Aorta (tissue), 5 donors: ENCODE data around the gene ULBP1. TPM values are rescaled to one million over a fixed set of nuclear protein-coding genes. Genes with fewer than 3 reads are reported as not detected.
"Not testable (repeated sequence)": the region's sequence is repeated elsewhere in the genome, so short reads cannot be mapped to it uniquely, and the experiment has no call there.

Experiments
- ATAC-seq: fragments of 200-7000 bp; cut with Tn5 transposase; one replicate; pipeline ENCODE4 v1.9.1; 2022; ENCODE audit warnings: moderate library complexity; ENCODE audit not compliant: low FRiP score
- DNase-seq, 2 donors: peaks; one replicate each; pipeline ENCODE4 v3.0.0-alpha.2; 2020
- H3K27ac ChIP-seq, 2 donors: one replicate each; pipeline ENCODE4 v1.5.1; 2013; ENCODE audit warnings: low read length in 2 of 2, mild to moderate bottlenecking in 2 of 2, moderate library complexity in 2 of 2, control low read depth in 1 of 2, inconsistent platforms in 1 of 2, low read depth in 1 of 2
- H3K27me3 ChIP-seq, 2 donors: one replicate each; pipeline ENCODE4 v1.6.1; 2013; ENCODE audit warnings: control low read depth in 1 of 2, low read length in 1 of 2, mild to moderate bottlenecking in 1 of 2, moderate library complexity in 1 of 2; ENCODE audit not compliant: insufficient read depth in 2 of 2, control insufficient read depth in 1 of 2
- H3K36me3 ChIP-seq, 2 donors: one replicate each; pipeline ENCODE4 v1.6.1; 2013; ENCODE audit warnings: control low read depth in 1 of 2, low read length in 1 of 2, mild to moderate bottlenecking in 1 of 2; ENCODE audit not compliant: insufficient read depth in 2 of 2, control insufficient read depth in 1 of 2
- H3K4me1 ChIP-seq, 2 donors: one replicate each; pipeline ENCODE4 v1.6.1; 2013; ENCODE audit warnings: low read length in 2 of 2, control low read depth in 1 of 2, mild to moderate bottlenecking in 1 of 2, moderate library complexity in 1 of 2; ENCODE audit not compliant: insufficient read depth in 2 of 2, control insufficient read depth in 1 of 2
- H3K4me3 ChIP-seq, 2 donors: one replicate each; pipeline ENCODE4 v1.5.1; 2013; ENCODE audit warnings: low read length in 2 of 2, control low read depth in 1 of 2, mild to moderate bottlenecking in 1 of 2
- H3K9me3 ChIP-seq: one replicate; pipeline ENCODE4 v1.6.1; 2013; ENCODE audit warnings: mild to moderate bottlenecking, low read length; ENCODE audit not compliant: control insufficient read depth
- WGBS, 2 donors: extraction: QIAGEN DNeasy Blood & Tissue Kit; methylation state at CpG; one replicate each; pipeline ENCODE4 v1.1.7; 2013; 5-methylcytosine and 5-hydroxymethylcytosine counted together
- intact Hi-C, 2 donors: fragments of 100-400 bp; cut with DNase I; formaldehyde crosslinking; loops; one replicate each; pipeline versions ENCODE4 v1.14.2 to v1.15.0; 2022
- polyA plus RNA-seq, 2 donors: library from polyadenylated mRNA; stranded (reverse); fragments of 200-250 nt; gene quantifications; one replicate each; pipeline ENCODE4 v1.2.3, GENCODE V29; 2013
- total RNA-seq, 2 donors: library from RNA; stranded (reverse); fragmentation: NEBNext Ultra II Directional; extraction: Animal tissue kit (Norgen Biotek cat#: 25700); gene quantifications; one replicate each; pipeline ENCODE4 v1.2.1, GENCODE V29; 2021
- donor health status: healthy with polysubstance abuse.
- donor health status: Bipolar disorder and iron deficiency.
- donor health status: DM: no; HTN: no; CAD: no.
- donor health status: DM: no; HTN: no; CAD: no.
- donor health status: DM: yes; HTN: yes; CAD: no.

The ULBP1 gene
- total and polyA plus RNA-seq, 4 donors: 0.13 to 0.38 TPM; not detected in 2

- ATAC-seq (no peak), DNase-seq (no peak)
- Histone ChIP-seq H3K27ac (no peak overlapping the region), H3K4me3 (no peak overlapping the region), H3K9me3 (peaks cover 2% of the 10 kb centered on the region), H3K4me1 (no peaks in the 10 kb centered on the region), H3K27me3 (peaks cover 0 to 2% of the 10 kb centered on the region in 2 donors), H3K36me3 (no peaks in the 10 kb centered on the region)
- 91 to 93% methylated on average over 7 of the region's 7 CpGs for WGBS, 2 donors
- intact Hi-C loops: no loop called here
Observed at GRCh38 chr6:149995971-149996370, 32.2 kb downstream of the ULBP1 start.

GRCh38 chr6:149999636-150000035 lies 35.9 kb downstream of the ULBP1 start:
- DNase-seq (no peak), ATAC-seq (no peak)
- 90 to 92% methylated on average over 2 of the region's 2 CpGs for whole genome bisulfite sequencing, 2 donors
- H3K36me3 ChIP-seq: no peaks in the 10 kb centered on the region
- H3K27me3 ChIP-seq: peaks cover 0 to 2% of the 10 kb centered on the region in 2 donors
- peaks cover 3% of the 10 kb centered on the region for H3K9me3 ChIP-seq
- no peak overlapping the region for H3K4me3 ChIP-seq
- no peaks in the 10 kb centered on the region for H3K4me1 ChIP-seq
- H3K27ac ChIP-seq: no peak overlapping the region
- intact Hi-C loops: no loop called here

GRCh38 chr6:150001295-150002008 lies 37.7 kb downstream of the ULBP1 start:
- intact Hi-C loops: no loop called here
- peaks cover 3% of the 10 kb centered on the region for H3K9me3 ChIP-seq
- ATAC-seq (no peak), DNase-seq (no peak)
- no peak overlapping the region for H3K27ac ChIP-seq
- WGBS, 2 donors: 93 to 95% methylated on average over 3 of the region's 3 CpGs
- H3K36me3 ChIP-seq: no peaks in the 10 kb centered on the region
- H3K4me3 ChIP-seq: no peak overlapping the region
- peaks cover 0 to 2% of the 10 kb centered on the region in 2 donors for H3K27me3 ChIP-seq
- H3K4me1 ChIP-seq: no peaks in the 10 kb centered on the region

GRCh38 chr6:150002710-150003109 lies 39.0 kb downstream of the ULBP1 start:
- Histone ChIP-seq H3K36me3 (no peaks in the 10 kb centered on the region), H3K4me3 (no peak overlapping the region), H3K4me1 (no peaks in the 10 kb centered on the region), H3K27me3 (peaks cover 0 to 2% of the 10 kb centered on the region in 2 donors), H3K27ac (no peak overlapping the region), H3K9me3 (peaks cover 2% of the 10 kb centered on the region)
- ATAC-seq (no peak), DNase-seq (no peak)
- intact Hi-C loops: no loop called here
- WGBS, 2 donors: 97 to 98% methylated on average over 2 of the region's 2 CpGs

- H3K4me3 ChIP-seq, H3K27ac ChIP-seq, H3K4me1 ChIP-seq, intact Hi-C loops, ATAC-seq, H3K27me3 ChIP-seq, H3K9me3 ChIP-seq, DNase-seq, H3K36me3 ChIP-seq: not testable (repeated sequence)
- WGBS, 2 donors: 88 to 97% methylated on average over 3 of the region's 3 CpGs
Observed at GRCh38 chr6:150003599-150003998, 39.9 kb downstream of the ULBP1 start.

GRCh38 chr6:150004101-150004782 lies 40.5 kb downstream of the ULBP1 start:
- H3K9me3 ChIP-seq: peaks cover 2% of the 10 kb centered on the region
- DNase-seq (no peak), ATAC-seq (no peak)
- H3K27me3 ChIP-seq: peaks cover 0 to 2% of the 10 kb centered on the region in 2 donors
- no peaks in the 10 kb centered on the region for H3K36me3 ChIP-seq
- H3K4me3 ChIP-seq: no peak overlapping the region
- WGBS, 2 donors: 37 to 42% methylated on average over 14 of the region's 14 CpGs
- no peak overlapping the region for H3K27ac ChIP-seq
- H3K4me1 ChIP-seq: no peaks in the 10 kb centered on the region
- intact Hi-C loops: no loop called here

GRCh38 chr6:150004783-150005717 lies 41.3 kb downstream of the ULBP1 start:
- WGBS, 2 donors: 1 to 2% methylated on average over 79 of the region's 79 CpGs
- Histone ChIP-seq H3K27me3 (peaks cover 0 to 2% of the 10 kb centered on the region in 2 donors), H3K4me1 (no peaks in the 10 kb centered on the region), H3K27ac (no peak overlapping the region), H3K9me3 (peaks cover 2% of the 10 kb centered on the region), H3K36me3 (no peaks in the 10 kb centered on the region), H3K4me3 (peak overlapping the region; percentile 16 to 29)
- peak; percentile 95 for ATAC-seq
- intact Hi-C loops: no loop called here
- peak; percentile 95 to 97 for DNase-seq

- 84 to 87% methylated on average over 14 of the region's 14 CpGs for WGBS, 2 donors
- no peak overlapping the region for H3K27ac ChIP-seq
- intact Hi-C loops: no loop called here
- no peaks in the 10 kb centered on the region for H3K27me3 ChIP-seq
- H3K4me3 ChIP-seq: no peak overlapping the region
- H3K4me1 ChIP-seq: no peaks in the 10 kb centered on the region
- ATAC-seq: no peak
- peaks cover 2% of the 10 kb centered on the region for H3K9me3 ChIP-seq
- no peaks in the 10 kb centered on the region for H3K36me3 ChIP-seq
- DNase-seq: no peak
Observed at GRCh38 chr6:150005761-150006651, 42.3 kb downstream of the ULBP1 start.
